ENCODE measurements around the gene CHN2.

Gene CHN2

DNA sequence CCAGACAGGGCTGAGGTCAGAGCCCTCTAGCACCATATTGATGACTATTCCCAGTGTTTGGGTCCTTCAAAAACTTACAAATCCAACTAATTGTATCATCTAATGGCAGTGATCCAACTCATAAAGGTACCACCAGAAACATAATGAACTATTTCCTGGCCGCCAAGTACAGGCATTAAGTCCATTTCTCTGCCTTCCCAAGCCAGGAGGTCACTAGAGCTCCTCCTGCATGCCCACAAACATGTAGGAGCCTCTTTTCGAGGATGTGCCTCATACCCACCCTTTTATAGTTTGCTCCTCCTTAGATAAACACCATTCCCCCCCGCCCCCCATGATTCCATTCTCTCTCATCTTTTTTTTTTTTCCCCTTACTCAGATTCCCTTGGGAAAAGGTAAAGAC is 91.3 kb downstream of the CHN2 start:
- H3K27ac ChIP-seq, result no peak overlapping the region
- TF ChIP-seq, protein P1, sequence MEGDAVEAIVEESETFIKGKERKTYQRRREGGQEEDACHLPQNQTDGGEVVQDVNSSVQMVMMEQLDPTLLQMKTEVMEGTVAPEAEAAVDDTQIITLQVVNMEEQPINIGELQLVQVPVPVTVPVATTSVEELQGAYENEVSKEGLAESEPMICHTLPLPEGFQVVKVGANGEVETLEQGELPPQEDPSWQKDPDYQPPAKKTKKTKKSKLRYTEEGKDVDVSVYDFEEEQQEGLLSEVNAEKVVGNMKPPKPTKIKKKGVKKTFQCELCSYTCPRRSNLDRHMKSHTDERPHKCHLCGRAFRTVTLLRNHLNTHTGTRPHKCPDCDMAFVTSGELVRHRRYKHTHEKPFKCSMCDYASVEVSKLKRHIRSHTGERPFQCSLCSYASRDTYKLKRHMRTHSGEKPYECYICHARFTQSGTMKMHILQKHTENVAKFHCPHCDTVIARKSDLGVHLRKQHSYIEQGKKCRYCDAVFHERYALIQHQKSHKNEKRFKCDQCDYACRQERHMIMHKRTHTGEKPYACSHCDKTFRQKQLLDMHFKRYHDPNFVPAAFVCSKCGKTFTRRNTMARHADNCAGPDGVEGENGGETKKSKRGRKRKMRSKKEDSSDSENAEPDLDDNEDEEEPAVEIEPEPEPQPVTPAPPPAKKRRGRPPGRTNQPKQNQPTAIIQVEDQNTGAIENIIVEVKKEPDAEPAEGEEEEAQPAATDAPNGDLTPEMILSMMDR (conservative IDR thresholded peaks at IDR 0.05), result no peak

DNA sequence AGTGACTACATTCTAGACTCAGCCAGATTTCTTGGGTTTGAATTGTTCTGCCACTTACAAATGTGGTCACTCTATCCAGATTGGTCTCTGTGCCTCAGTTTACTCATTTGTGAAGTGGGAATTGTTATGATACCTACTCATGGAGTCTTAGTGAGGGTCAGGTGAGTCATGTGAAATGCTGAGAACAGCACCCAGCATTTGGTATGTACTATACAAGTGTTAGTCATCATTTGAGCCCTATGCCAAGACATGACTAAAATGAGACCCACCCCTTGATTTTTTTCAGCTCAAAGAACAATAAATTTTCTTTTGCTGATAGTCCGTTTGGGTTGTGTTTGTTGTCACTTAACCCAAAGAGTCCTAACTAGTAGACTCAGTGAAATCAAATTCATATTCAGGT is 92.8 kb downstream of the CHN2 start:
- TF ChIP-seq, protein P1 (conservative IDR thresholded peaks at IDR 0.05), result no peak

DNA sequence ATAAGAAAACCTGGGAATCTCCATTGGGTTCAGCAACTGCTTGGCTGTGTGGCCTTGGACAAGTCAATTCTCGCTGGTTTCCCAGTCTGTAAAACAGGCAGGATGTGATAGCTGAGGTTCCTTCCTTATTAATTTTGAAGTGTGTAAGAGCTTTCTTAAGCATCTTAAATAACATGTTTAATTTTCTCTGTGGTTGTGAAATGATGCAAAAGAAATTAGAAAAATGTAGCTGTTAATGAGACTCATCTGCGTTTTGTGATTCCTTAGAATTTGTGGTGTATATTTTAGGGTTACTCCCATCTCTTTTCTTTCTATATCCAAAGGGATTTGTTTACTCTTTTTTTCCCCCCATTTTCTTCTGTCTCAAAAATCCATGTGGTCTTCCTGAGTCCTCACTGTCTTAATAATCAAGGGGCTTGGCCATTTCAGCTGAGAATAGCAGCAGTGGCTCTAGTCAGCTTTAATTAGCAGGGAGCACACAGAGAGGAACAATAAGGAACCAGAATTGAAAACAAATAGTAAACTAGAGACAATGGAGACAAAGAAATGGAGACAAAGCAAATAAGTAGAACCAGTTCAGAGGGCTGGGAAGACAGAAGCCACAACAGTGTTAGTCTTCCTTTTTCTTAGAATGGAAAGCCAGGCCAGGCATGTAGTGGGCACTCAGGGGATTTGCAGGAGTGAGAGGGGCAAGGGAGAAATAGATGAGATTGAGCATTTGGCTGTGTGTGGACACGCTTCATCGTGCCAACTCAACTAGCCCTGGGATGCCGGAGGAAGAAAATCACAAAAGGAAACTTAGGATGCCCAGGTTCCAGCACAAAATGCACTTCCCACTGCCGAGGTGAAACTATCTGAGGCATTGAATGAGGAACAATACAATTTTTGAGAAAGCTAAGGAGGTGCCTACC is 93.9 kb downstream of the CHN2 start:
- peak overlapping the region; percentile 84 for H3K27ac ChIP-seq
- TF ChIP-seq, protein P1 (conservative IDR thresholded peaks at IDR 0.05), result no peak

More for the DNA sequence above, 92.8 kb downstream of the CHN2 start:
- H3K27ac ChIP-seq, result peak overlapping the region; percentile 84; the same call in 1 of the 2 replicates

DNA sequence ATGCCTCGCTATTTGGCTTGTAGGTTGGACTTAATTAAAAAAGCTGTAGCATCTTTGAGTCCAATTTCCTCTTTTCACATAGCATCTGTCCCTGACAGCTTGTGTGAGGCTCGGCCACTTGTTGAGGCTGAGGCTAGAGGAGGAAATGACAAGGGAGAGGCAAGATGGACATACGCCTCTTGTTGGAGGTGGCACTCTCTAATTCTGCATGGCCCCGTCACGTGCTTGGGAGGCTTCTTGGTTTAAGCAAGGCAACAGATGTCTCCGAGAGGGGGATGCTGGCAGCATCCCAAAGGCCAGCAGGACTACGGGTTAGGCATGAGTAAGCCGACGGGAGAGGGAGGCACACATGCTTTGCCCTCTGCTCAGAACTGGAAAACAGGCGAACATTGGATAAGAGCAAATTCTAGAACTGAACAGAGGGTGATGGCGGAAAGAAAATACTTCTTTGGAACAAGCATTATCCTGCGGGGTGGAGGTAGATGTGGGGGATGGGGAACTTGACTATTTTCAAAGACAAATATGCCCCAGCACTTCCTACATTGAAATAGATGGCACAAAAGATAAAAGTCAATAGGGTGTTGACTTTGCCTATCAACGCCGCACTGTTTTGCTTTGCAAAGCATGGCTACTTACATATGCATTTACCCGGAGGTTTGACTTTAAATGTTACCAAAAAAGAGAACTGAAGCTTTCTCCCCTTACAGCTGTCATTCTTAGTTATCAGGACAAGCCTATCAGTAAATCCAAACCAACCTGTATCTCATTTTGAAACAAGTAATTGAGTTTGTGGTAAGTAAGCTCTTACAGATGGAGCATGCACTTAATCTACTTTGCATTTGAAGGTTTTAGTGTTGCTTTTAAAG is 94.8 kb downstream of the CHN2 start:
- peak overlapping the region; percentile 84 for H3K27ac ChIP-seq
- TF ChIP-seq, protein P1 (conservative IDR thresholded peaks at IDR 0.05), result no peak

DNA sequence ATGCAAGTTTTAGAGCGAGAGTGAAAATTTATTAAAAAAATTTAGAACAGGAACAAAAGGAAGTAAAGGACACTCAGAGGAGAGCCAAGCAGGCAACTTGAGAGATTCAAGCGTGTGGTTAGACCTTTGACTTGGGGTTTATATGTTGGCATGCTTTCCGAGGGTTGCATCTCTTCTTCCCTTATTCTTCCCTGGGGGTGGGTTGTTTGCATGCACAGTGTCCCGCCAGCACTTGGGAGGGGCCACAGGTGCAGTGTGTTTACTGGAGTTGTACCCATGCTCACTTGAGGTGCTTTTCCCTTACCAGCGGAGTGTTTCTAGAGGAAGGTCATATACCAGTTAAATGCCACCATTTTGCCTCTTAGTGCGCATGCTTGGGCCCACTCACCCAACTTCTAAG is 96.3 kb downstream of the CHN2 start:
- TF ChIP-seq, protein P1 (conservative IDR thresholded peaks at IDR 0.05), result no peak
- H3K27ac ChIP-seq, result peak overlapping the region; percentile 84

DNA sequence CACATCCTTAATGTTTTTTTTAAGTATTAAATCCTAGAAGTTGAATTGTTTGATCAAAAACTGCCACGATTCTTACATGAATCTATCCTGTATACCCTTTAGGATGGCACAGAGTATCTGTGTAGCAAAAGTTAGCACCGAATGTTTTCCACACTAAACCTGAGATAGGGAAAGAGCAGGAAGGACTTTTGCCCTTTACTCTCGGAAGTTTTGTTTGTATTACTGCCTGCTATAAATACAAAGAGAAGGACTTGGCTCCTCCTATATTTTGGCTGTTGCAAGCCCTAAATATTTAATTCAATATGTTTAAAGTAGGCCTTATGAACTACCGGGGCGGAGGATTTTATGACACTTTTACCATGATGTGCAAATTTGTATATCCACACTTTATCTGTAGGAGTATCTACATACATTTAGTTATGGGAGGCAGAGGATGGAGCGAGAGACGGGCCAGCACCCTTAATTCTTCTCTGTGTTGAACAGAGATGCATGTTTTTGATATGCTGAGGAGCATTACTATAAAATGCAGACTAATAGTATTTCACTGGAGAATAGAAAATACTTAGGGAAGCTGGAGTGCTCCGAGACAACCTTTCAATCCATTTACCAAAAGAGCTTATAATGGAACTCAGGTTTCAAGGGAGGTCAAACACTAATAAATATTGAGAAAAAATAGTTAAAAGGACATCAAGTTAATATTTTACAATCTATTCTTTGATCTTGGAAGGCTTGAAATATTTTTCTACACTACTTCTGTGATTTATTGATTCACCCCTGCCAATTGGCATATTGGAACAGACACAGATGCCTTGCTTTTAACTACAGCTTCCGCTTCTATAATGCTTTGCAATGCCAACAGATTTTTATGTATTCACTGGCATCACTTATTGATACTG is 97.4 kb downstream of the CHN2 start:
- H3K27ac ChIP-seq, result peak overlapping the region; percentile 84
- TF ChIP-seq, protein P1 (conservative IDR thresholded peaks at IDR 0.05), result no peak

Measured in VCaP (cell line).